Astrocyte (in vitro differentiated cells and primary cell): ENCODE measurements around the gene SEC23A. TPM values are rescaled to one million over a fixed set of nuclear protein-coding genes. Genes with fewer than 3 reads are reported as not detected.

ENCODE experiments used
- DNase-seq: peaks from one replicate; pipeline ENCODE4 v3.0.0-alpha.2; 2010; ENCODE audit warnings: low read depth
- FAIRE-seq: peaks from 2 replicates; lab custom pipeline; 2011; peaks lifted over from hg19 to GRCh38; lab: Jason Lieb, UNC
- H2AFZ ChIP-seq: 2 replicates; pipeline ENCODE4 v1.6.0; 2012; ENCODE audit warnings: low read depth, low read length, inconsistent platforms
- H3K27ac ChIP-seq: 2 replicates; pipeline ENCODE4 v1.5.1; 2011; ENCODE audit warnings: low read depth, low read length, inconsistent platforms
- H3K27me3 ChIP-seq: 2 replicates; pipeline ENCODE4 v1.6.0; 2011; ENCODE audit warnings: low read length, inconsistent platforms; ENCODE audit not compliant: insufficient read depth
- H3K36me3 ChIP-seq: 2 replicates; pipeline ENCODE4 v1.5.1; 2011; ENCODE audit warnings: low read length, inconsistent platforms; ENCODE audit not compliant: insufficient read depth
- H3K4me1 ChIP-seq: 2 replicates; pipeline ENCODE4 v1.5.1; 2011; ENCODE audit warnings: low read length, inconsistent platforms; ENCODE audit not compliant: insufficient read depth
- H3K4me2 ChIP-seq: 2 replicates; pipeline ENCODE4 v1.6.0; 2012; ENCODE audit warnings: low read length, inconsistent platforms
- H3K4me3 ChIP-seq: 2 replicates; pipeline ENCODE4 v1.5.1; 2011; ENCODE audit warnings: low read depth, mild to moderate bottlenecking, low read length, inconsistent platforms; ENCODE audit not compliant: insufficient read depth
- H3K79me2 ChIP-seq: 2 replicates; pipeline ENCODE4 v1.6.0; 2012; ENCODE audit warnings: mild to moderate bottlenecking, low read length, inconsistent platforms; ENCODE audit not compliant: insufficient read depth
- H3K9ac ChIP-seq: 2 replicates; pipeline ENCODE4 v1.6.0; 2012; ENCODE audit warnings: mild to moderate bottlenecking, low read length, inconsistent platforms
- H3K9me3 ChIP-seq: 2 replicates; pipeline ENCODE4 v1.5.1; 2012; ENCODE audit warnings: low read depth, mild to moderate bottlenecking, low read length, inconsistent platforms; ENCODE audit not compliant: insufficient read depth
- H4K20me1 ChIP-seq: 2 replicates; pipeline ENCODE4 v1.6.0; 2012; ENCODE audit warnings: low read length, inconsistent platforms; ENCODE audit not compliant: insufficient read depth
- H3K27ac Mint-ChIP-seq: one replicate; pipeline ENCODE4 v1.8.0; 2021; ENCODE audit warnings: mild to moderate bottlenecking, mixed read lengths; ENCODE audit not compliant: unreplicated experiment
- H3K27me3 Mint-ChIP-seq: one replicate; pipeline ENCODE4 v1.8.0; 2021; ENCODE audit warnings: low read depth, mixed read lengths; ENCODE audit not compliant: unreplicated experiment
- H3K36me3 Mint-ChIP-seq: one replicate; pipeline ENCODE4 v1.8.0; 2021; ENCODE audit warnings: low read depth, mixed read lengths; ENCODE audit not compliant: unreplicated experiment
- H3K4me1 Mint-ChIP-seq: one replicate; pipeline ENCODE4 v1.8.0; 2021; ENCODE audit warnings: low read depth, mixed read lengths; ENCODE audit not compliant: unreplicated experiment
- H3K4me3 Mint-ChIP-seq: one replicate; pipeline ENCODE4 v1.8.0; 2021; ENCODE audit warnings: mild to moderate bottlenecking, moderate library complexity, mixed read lengths; ENCODE audit not compliant: unreplicated experiment
- H3K9me3 Mint-ChIP-seq: one replicate; pipeline ENCODE4 v1.8.0; 2021; ENCODE audit warnings: mild to moderate bottlenecking, mixed read lengths; ENCODE audit not compliant: unreplicated experiment
- CTCF ChIP-seq: IDR thresholded peaks from 2 replicates; pipeline ENCODE4 v1.5.1; 2011; ENCODE audit warnings: low read depth, mild to moderate bottlenecking, inconsistent platforms, low read length, moderate library complexity; ENCODE audit not compliant: insufficient read depth
- EZH2 ChIP-seq: IDR thresholded peaks from 2 replicates; pipeline ENCODE4 v1.6.1; 2012; ENCODE audit warnings: mild to moderate bottlenecking, low read length, inconsistent platforms; ENCODE audit not compliant: insufficient read depth
- total RNA-seq: library from RNA; stranded (reverse); gene quantifications from 2 replicates; pipeline ENCODE4 v1.2.1, GENCODE V29; 2021

SEC23A gene
- total RNA-seq, 1 donor from 2014 or later = 229 TPM

GRCh38 chr14:39006721-39007410 lies 96.2 kb downstream of the SEC23A start:
- no peak overlapping the region for H3K9ac ChIP-seq
- H2AFZ ChIP-seq = no peak overlapping the region
- H3K36me3 ChIP-seq = no peaks in the 10 kb centered on the region
- H4K20me1 ChIP-seq = no peaks in the 10 kb centered on the region
- FAIRE-seq (no peak), DNase-seq (peak; percentile 38)
- Mint-ChIP-seq H3K9me3 (no peaks in the 10 kb centered on the region), H3K4me1 (peaks cover 17% of the 10 kb centered on the region), H3K27me3 (no peaks in the 10 kb centered on the region), H3K4me3 (no peak overlapping the region), H3K36me3 (peaks cover 21% of the 10 kb centered on the region), H3K27ac (peak overlapping the region; percentile 42)
- TF ChIP-seq CTCF = no peak
- TF ChIP-seq EZH2 = no peak
- H3K79me2 ChIP-seq = no peaks in the 10 kb centered on the region
- no peak overlapping the region for H3K4me3 ChIP-seq
- no peaks in the 10 kb centered on the region for H3K27me3 ChIP-seq
- no peaks in the 10 kb centered on the region for H3K9me3 ChIP-seq
- H3K4me1 ChIP-seq = no peaks in the 10 kb centered on the region
- H3K27ac ChIP-seq = no peak overlapping the region
- H3K4me2 ChIP-seq = no peak overlapping the region

GRCh38 chr14:39005044-39005880 lies 97.8 kb downstream of the SEC23A start:
- Histone ChIP-seq H3K9me3 (no peaks in the 10 kb centered on the region), H4K20me1 (peaks cover under 1% of the 10 kb centered on the region), H3K36me3 (no peaks in the 10 kb centered on the region), H3K4me3 (no peak overlapping the region), H3K4me2 (no peak overlapping the region), H3K9ac (no peak overlapping the region), H3K27ac (no peak overlapping the region), H2AFZ (no peak overlapping the region), H3K27me3 (no peaks in the 10 kb centered on the region), H3K79me2 (no peaks in the 10 kb centered on the region), H3K4me1 (no peaks in the 10 kb centered on the region)
- H3K36me3 Mint-ChIP-seq = peaks cover 16% of the 10 kb centered on the region
- TF ChIP-seq CTCF (no peak), EZH2 (no peak)
- peaks cover 17% of the 10 kb centered on the region for H3K4me1 Mint-ChIP-seq
- FAIRE-seq = no peak
- DNase-seq = no peak
- H3K27me3 Mint-ChIP-seq = no peaks in the 10 kb centered on the region
- no peak overlapping the region for H3K4me3 Mint-ChIP-seq
- H3K9me3 Mint-ChIP-seq = no peaks in the 10 kb centered on the region
- peak overlapping the region; percentile 53 for H3K27ac Mint-ChIP-seq
